OCI-LY1 (cell line): ENCODE measurements around the gene IL36B.

ENCODE experiments used
- EZH2 ChIP-seq: fragments of 200-600 bp; sonication (generic), shearing (Covaris generic); IDR thresholded peaks from 2 replicates; pipeline ENCODE4 v1.8.0; 2017; ENCODE audit warnings: borderline replicate concordance, mixed run types, mild to moderate bottlenecking, antibody characterized with exemption, low read length, moderate library complexity, mixed read lengths
- TF ChIP-seq, protein P1 (sequence below): fragments of 200-600 bp; sonication (generic), shearing (Covaris generic); IDR thresholded peaks from 2 replicates; pipeline ENCODE4 v1.5.1; 2017; ENCODE audit warnings: mild to moderate bottlenecking, antibody characterized with exemption, low read length, moderate library complexity, mixed read lengths

DNA sequence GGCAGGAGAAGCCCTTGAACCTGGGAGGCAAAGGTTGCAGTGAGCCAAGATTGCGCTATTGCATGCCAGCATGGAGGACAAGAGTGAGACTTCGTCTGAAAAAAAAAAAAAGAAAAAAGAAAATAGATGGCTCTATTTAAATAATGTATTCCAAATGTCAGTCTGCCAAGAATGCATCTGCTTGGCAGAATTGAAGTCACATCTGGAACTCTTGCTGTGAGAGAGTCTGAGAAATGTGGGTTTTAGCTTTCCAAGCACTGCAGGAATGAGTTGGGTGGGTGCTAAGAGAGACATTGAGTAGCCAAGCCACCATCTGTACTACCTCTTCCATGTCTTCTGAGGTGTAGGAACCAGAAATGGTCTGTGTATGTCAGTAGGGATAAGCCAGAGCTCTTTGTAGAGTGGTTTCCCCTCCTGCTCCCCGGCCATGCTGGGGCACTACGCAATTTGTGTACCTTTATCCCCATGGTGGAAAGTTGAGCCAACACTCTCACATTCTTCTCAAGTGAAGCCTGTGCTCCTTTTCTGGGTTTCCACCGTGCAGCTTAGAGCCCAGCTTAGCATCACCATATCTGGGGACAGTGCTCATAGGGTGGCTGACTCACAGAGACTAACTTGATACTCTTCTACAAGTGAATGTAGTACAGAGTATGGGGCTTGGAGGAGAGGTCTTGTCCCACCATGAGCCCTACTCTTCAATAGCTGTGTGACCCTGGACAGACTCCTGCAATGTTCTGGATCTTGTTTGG lies 40.4 kb upstream of the IL36B start:
- TF ChIP-seq, protein P1, sequence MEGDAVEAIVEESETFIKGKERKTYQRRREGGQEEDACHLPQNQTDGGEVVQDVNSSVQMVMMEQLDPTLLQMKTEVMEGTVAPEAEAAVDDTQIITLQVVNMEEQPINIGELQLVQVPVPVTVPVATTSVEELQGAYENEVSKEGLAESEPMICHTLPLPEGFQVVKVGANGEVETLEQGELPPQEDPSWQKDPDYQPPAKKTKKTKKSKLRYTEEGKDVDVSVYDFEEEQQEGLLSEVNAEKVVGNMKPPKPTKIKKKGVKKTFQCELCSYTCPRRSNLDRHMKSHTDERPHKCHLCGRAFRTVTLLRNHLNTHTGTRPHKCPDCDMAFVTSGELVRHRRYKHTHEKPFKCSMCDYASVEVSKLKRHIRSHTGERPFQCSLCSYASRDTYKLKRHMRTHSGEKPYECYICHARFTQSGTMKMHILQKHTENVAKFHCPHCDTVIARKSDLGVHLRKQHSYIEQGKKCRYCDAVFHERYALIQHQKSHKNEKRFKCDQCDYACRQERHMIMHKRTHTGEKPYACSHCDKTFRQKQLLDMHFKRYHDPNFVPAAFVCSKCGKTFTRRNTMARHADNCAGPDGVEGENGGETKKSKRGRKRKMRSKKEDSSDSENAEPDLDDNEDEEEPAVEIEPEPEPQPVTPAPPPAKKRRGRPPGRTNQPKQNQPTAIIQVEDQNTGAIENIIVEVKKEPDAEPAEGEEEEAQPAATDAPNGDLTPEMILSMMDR = no peak
- TF ChIP-seq EZH2 = no peak
